NCI-H510A (cell line): ENCODE results near the gene CHML.

Experiments used
- DNase-seq: peaks from one replicate; lab custom pipeline; 2025; lab: John Stamatoyannopoulos, UW

CHML gene

DNA sequence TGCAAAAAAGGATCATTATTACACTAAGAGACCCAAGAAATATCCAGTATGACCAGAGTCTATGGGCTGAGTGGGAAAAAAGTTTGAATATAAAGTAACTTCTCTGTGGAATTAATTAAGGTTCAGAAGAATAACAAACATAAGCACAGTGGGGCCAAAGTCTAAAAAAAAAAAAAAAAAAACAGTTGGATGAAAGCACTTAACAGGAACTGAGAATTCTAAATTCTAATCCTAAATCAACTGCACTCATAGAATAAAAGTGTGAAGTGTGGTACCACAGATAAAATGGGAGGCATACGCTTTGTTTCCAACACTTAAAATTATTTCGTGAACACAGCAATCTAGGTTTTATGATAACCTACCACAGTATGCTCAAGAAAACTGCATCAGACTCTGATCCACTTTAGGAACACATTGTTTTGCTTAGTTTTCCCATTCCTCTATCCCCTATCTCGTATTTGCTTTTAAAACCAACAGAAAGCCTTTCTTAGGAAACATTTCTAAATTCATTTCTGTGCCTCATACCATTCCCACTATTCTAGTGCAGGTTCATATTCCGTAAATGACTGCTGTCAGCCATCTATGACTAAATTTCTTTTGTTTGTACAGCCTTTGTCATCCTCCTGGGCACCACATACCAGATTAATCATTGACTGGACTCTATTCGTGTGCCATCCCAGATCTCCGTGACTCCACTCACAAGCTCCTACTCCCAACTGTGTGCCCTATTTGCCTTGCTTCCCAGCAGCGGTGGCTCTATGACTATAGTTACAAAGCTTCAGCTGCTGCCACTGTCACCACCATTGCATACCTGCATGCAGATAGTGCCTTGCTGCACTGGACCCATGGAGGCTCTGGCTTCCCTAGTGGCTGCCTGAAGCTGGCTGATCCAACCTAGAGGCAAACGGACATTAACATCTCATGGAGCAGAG is 24.9 kb downstream of the CHML start:
- DNase-seq: no peak

GRCh38 chr1:241614572-241614971 is 25.6 kb downstream of the CHML start:
- no peak for DNase-seq

DNA sequence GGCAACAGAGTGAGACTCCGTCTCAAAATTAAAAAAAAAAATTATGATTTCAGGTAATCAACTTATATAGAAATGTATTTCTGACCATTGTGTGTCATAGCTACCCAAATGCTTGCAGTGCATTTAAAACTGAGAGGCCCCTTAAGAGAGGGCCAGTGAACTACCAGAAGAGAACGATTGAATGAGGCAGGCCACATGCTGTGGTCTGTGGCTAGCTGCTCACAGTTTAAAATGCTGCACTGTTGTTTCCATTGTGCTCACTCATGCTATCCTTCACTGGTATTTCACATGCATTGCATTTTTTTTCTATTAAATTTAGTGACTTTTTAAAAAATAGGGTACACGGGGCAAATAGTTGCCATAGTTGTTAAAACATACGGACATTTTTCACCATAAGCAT is 26.0 kb downstream of the CHML start:
- DNase-seq: no peak

DNA sequence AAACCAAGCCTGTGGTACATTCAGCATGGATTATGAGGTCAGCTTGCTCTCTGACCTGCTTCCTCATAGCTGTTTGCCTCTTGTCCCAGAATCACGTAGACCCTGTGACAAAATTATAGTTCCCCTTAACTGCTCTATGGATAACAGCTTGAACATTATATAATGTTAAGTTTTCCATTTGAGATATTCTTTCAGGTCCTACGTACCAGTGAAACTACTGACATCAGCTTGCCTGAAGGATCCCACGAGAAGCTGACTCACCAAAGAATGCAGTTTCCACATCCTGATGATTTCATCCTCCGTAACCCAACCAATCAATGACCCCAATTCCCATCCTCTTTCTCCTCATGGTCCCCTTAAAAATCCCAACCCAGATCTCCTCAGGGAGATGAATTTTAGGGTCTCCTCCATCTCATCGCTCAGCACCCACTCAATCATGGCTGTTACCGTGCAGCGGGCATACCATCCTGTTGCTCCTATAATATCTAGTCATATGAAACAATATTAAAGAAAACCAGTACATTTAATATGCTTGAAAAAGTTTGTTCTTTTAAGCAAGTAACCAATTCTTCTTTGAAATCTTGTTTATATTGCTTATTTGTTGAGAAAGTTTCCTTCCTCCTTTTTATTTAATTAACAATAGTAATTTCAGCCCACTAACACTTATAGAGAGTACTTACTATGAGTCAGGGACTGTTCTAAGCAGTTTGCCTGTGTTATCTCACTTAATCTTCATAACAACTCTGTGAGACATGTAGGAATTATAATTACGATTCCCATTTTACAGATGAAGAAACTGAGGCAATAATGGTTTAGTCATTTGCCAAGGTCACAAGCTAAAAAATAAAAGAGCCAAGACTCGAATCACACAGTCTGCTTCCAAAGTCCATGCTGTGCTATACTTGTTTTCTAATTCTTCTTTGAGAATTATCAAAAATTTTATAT is 27.4 kb downstream of the CHML start:
- DNase-seq: no peak

GRCh38 chr1:241611736-241612135 is 28.4 kb downstream of the CHML start:
- DNase-seq: no peak

GRCh38 chr1:241611063-241611462 is 29.1 kb downstream of the CHML start:
- DNase-seq: no peak

GRCh38 chr1:241610056-241610815 is 29.9 kb downstream of the CHML start:
- DNase-seq: peak; percentile 17

GRCh38 chr1:241608379-241609033 is 31.7 kb downstream of the CHML start:
- no peak for DNase-seq

- DNase-seq: no peak
Measured at GRCh38 chr1:241607497-241607896, 32.7 kb downstream of the CHML start.

GRCh38 chr1:241606544-241606943 is 33.6 kb downstream of the CHML start:
- no peak for DNase-seq

- DNase-seq: no peak
Measured at GRCh38 chr1:241605146-241605805, 34.9 kb downstream of the CHML start.

- no peak for DNase-seq
Measured at GRCh38 chr1:241603731-241604245, 36.4 kb downstream of the CHML start.

DNA sequence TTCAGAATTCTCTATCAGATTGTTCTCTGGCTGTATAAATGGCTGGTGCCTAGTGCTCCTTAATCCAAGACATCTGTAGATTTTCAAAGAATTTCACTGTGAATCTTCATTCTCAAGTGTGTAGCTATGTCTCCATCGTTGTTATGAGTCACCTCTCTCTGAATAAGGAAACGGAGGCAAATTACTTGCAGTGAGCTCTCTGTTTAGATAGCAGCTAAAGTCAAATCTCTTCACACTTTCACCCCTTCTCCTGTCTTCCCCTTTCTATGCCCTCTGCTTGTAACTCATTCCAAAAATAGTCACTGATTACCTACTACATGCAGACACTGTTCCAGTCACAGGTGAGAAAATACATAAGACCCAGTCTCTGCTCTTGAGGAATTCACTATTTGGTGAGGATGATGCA is 39.7 kb downstream of the CHML start:
- no peak for DNase-seq

- DNase-seq: no peak
Measured at GRCh38 chr1:241598249-241598648, 41.9 kb downstream of the CHML start.

- no peak for DNase-seq
Measured at GRCh38 chr1:241596633-241597032, 43.5 kb downstream of the CHML start.

GRCh38 chr1:241593186-241593585 is 47.0 kb downstream of the CHML start:
- DNase-seq: no peak

DNA sequence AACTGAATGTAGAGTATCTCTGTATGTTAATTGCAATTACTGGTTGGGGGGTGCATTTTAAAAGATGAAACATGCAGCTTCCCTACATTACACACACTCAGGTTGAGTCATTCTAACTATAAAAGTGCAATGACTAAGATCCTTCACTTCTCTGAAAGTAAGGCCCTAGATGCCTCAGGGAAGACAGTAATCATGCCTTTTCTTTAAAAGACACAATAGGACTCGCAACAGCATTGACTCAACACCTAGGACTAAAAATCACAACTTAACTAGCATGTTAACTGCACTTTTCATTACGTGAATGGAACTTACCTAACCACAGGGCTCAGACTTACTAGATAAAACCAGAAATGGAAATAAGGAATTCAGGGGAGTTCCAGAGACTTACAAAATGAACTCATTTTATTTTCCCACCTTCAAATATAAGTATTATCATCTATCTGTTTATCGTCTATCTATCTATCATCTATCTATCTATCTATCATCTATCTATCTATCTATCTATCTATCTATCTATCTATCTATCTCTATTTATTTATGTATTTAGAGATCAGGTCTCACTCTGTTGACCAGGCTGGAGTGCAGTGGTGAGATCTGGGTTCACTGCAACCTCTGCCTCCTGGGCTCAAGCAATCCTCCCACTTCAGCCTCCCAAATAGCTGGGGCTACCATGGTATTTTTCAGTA is 47.8 kb downstream of the CHML start:
- no peak for DNase-seq

- DNase-seq: no peak
Measured at GRCh38 chr1:241591736-241592135, 48.4 kb downstream of the CHML start.

DNA sequence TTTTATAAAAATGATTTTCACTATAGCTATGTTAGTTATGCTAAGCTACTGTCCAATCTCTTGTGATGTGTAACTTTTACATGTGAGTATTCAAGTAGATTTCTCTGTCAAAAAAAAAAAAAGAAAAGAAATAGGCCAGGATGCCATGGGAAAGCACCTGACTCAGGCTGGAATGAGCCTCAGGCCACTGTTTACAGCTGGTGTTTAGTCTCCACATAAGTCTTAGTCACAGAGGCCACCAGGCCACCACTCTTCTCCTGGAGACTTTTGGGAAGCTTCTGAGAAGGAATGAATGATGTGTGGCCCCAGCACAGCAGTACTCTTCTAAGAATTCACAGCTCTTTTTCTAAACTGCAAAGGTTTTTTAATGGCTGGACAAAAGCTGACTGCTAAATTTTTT is 48.9 kb downstream of the CHML start:
- DNase-seq: no peak

GRCh38 chr1:241590719-241591118 is 49.5 kb downstream of the CHML start:
- no peak for DNase-seq
